IMR-90 (cell line): ENCODE measurements around the gene LARP1. TPM values are rescaled to one million over a fixed set of nuclear protein-coding genes. Genes with fewer than 3 reads are reported as not detected.

Experiments
- ATAC-seq: fragments of 200-7000 bp; cut with Tn5 transposase; 2 replicates; pipeline ENCODE4 v1.9.1; 2020; ENCODE audit warnings: low read depth, mild to moderate bottlenecking, moderate library complexity
- BruUV-seq: library from RNA; stranded (reverse); fragments of 400-500 nt; replicated peaks from 2 replicates; lab custom pipeline; 2021; lab: Mats Ljungman, UMichigan
- CTCF ChIA-PET: fragments of 300-600 bp; formaldehyde crosslinking; extraction: SDS; loops from one replicate; lab custom pipeline; 2021; ENCODE audit warnings: antibody characterized with exemption; lab: Yijun Ruan, JAX
- POLR2A ChIA-PET: fragments of 300-600 bp; sonication (Branson Sonifier 250); formaldehyde crosslinking; loops from one replicate; lab custom pipeline; 2022; ENCODE audit warnings: antibody characterized with exemption; ENCODE audit not compliant: unreplicated experiment; lab: Charles Lee
- DNase-seq: peaks from one replicate; pipeline ENCODE4 v3.0.0; 2013
- H2AFZ ChIP-seq: replicated peaks from 2 replicates; pipeline ENCODE3; 2013; ENCODE audit warnings: low read length, mild to moderate bottlenecking; ENCODE audit not compliant: poor library complexity
- H2AK5ac ChIP-seq: 2 replicates; pipeline ENCODE4 v1.6.1; 2013; ENCODE audit warnings: low read depth, low read length, inconsistent platforms
- H2AK9ac ChIP-seq: replicated peaks from 2 replicates; pipeline ENCODE3; 2013; ENCODE audit warnings: mild to moderate bottlenecking, low read depth, low read length, moderate library complexity; ENCODE audit not compliant: poor library complexity
- H2BK120ac ChIP-seq: 2 replicates; pipeline ENCODE4 v1.6.1; 2013; ENCODE audit warnings: low read depth, low read length, inconsistent platforms
- H2BK15ac ChIP-seq: 3 replicates; pipeline ENCODE4 v1.6.1; 2013; ENCODE audit warnings: low read depth, low read length, inconsistent platforms
- H2BK20ac ChIP-seq: 2 replicates; pipeline ENCODE4 v1.6.1; 2013; ENCODE audit warnings: low read depth, mild to moderate bottlenecking, inconsistent platforms, low read length, moderate library complexity
- H2BK5ac ChIP-seq: 2 replicates; pipeline ENCODE4 v1.6.1; 2013; ENCODE audit warnings: mild to moderate bottlenecking, low read depth, low read length, inconsistent platforms; ENCODE audit not compliant: poor library complexity, severe bottlenecking
- H3K14ac ChIP-seq: replicated peaks from 2 replicates; pipeline ENCODE4 v1.6.1; 2013; ENCODE audit warnings: low read depth, low read length, inconsistent platforms
- H3K18ac ChIP-seq: 2 replicates; pipeline ENCODE4 v1.6.1; 2013; ENCODE audit warnings: low read depth, low read length, control low read depth
- H3K23ac ChIP-seq: 2 replicates; pipeline ENCODE4 v1.6.1; 2013; ENCODE audit warnings: low read depth, low read length, inconsistent platforms
- H3K27ac ChIP-seq: 2 replicates; pipeline ENCODE4 v1.5.1; 2013; ENCODE audit warnings: mild to moderate bottlenecking, control low read depth, low read length; ENCODE audit not compliant: insufficient read depth
- H3K27me3 ChIP-seq: 2 replicates; pipeline ENCODE4 v1.6.1; 2013; ENCODE audit warnings: low read length; ENCODE audit not compliant: control insufficient read depth, insufficient read depth
- H3K36me3 ChIP-seq: 2 replicates; pipeline ENCODE4 v1.6.1; 2013; ENCODE audit warnings: low read length, mixed read lengths; ENCODE audit not compliant: control insufficient read depth, insufficient read depth
- H3K4ac ChIP-seq: 2 replicates; pipeline ENCODE4 v1.6.1; 2013; ENCODE audit warnings: low read depth, low read length, inconsistent platforms
- H3K4me1 ChIP-seq: 2 replicates; pipeline ENCODE4 v1.6.1; 2013; ENCODE audit warnings: low read length, mixed read lengths; ENCODE audit not compliant: control insufficient read depth, insufficient read depth
- H3K4me2 ChIP-seq: 2 replicates; pipeline ENCODE4 v1.6.1; 2013; ENCODE audit warnings: low read depth, mild to moderate bottlenecking, control low read depth, low read length, moderate library complexity
- H3K4me3 ChIP-seq: 2 replicates; pipeline ENCODE4 v1.5.1; 2013; ENCODE audit warnings: low read depth, mild to moderate bottlenecking, control low read depth, low read length, moderate library complexity; ENCODE audit not compliant: insufficient read depth
- H3K56ac ChIP-seq: 2 replicates; pipeline ENCODE4 v1.6.1; 2013; ENCODE audit warnings: low read length, inconsistent platforms; ENCODE audit not compliant: insufficient read depth; ENCODE audit errors: extremely low read depth
- H3K79me1 ChIP-seq, 2 experiments: 2 replicates each; pipeline ENCODE4 v1.6.1; 2013; ENCODE audit warnings: low read length in 2 of 2, inconsistent platforms in 1 of 2, low read depth in 1 of 2
- H3K9ac ChIP-seq: 2 replicates; pipeline ENCODE4 v1.6.1; 2013; ENCODE audit warnings: low read depth, low read length, control low read depth
- H3K9me1 ChIP-seq: 2 replicates; pipeline ENCODE4 v1.6.1; 2013; ENCODE audit warnings: low read length, inconsistent platforms; ENCODE audit not compliant: insufficient read depth
- H3K9me3 ChIP-seq: 2 replicates; pipeline ENCODE4 v1.6.1; 2013; ENCODE audit warnings: low read length; ENCODE audit not compliant: control insufficient read depth, insufficient read depth
- H4K20me1 ChIP-seq: 2 replicates; pipeline ENCODE4 v1.6.1; 2013; ENCODE audit warnings: low read length, inconsistent platforms; ENCODE audit not compliant: insufficient read depth
- H4K5ac ChIP-seq: 2 replicates; pipeline ENCODE4 v1.6.1; 2013; ENCODE audit warnings: mild to moderate bottlenecking, low read depth, low read length, control low read depth
- H4K8ac ChIP-seq, 2 experiments: 2 replicates each; pipeline ENCODE4 v1.6.1; 2013; ENCODE audit warnings: low read depth in 2 of 2, low read length in 2 of 2, control low read depth in 1 of 2, inconsistent platforms in 1 of 2
- H4K91ac ChIP-seq: 2 replicates; pipeline ENCODE4 v1.6.1; 2013; ENCODE audit warnings: low read depth, low read length, inconsistent platforms; ENCODE audit not compliant: insufficient read depth
- BHLHE40 ChIP-seq: fragments of 150-350 bp; IDR thresholded peaks from 2 replicates; pipeline ENCODE4 v1.6.1; 2016; ENCODE audit warnings: mild to moderate bottlenecking, low read depth, low read length
- CEBPB ChIP-seq: IDR thresholded peaks from 2 replicates; pipeline ENCODE4 v1.6.1; 2012; ENCODE audit warnings: low read depth, low read length, improper control_type of control experiment
- CHD1 ChIP-seq: IDR thresholded peaks from 2 replicates; pipeline ENCODE4 v1.6.1; 2012; ENCODE audit warnings: low read depth, low read length, improper control_type of control experiment
- FOS ChIP-seq: fragments of 150-350 bp; IDR thresholded peaks from 2 replicates; pipeline ENCODE4 v1.6.1; 2016; ENCODE audit warnings: low read depth, low read length
- MAFK ChIP-seq: IDR thresholded peaks from 2 replicates; pipeline ENCODE4 v1.6.1; 2012; ENCODE audit warnings: low read depth, low read length, improper control_type of control experiment
- MAZ ChIP-seq: IDR thresholded peaks from 2 replicates; pipeline ENCODE4 v1.6.1; 2012; ENCODE audit warnings: low read depth, mild to moderate bottlenecking, low read length, improper control_type of control experiment, moderate library complexity, borderline replicate concordance
- MXI1 ChIP-seq: IDR thresholded peaks from 2 replicates; pipeline ENCODE4 v1.6.1; 2012; ENCODE audit warnings: low read depth, mild to moderate bottlenecking, low read length, moderate library complexity, borderline replicate concordance
- NFE2L2 ChIP-seq: fragments of 150-350 bp; IDR thresholded peaks from 2 replicates; pipeline ENCODE4 v1.6.1; 2016; ENCODE audit warnings: low read depth, mild to moderate bottlenecking, low read length
- POLR2A ChIP-seq: IDR thresholded peaks from 2 replicates; pipeline ENCODE4 v1.6.1; 2012; ENCODE audit warnings: mild to moderate bottlenecking, low read depth, low read length
- RAD21 ChIP-seq: IDR thresholded peaks from 2 replicates; pipeline ENCODE4 v1.6.1; 2012; ENCODE audit warnings: low read length, improper control_type of control experiment
- RCOR1 ChIP-seq: IDR thresholded peaks from 2 replicates; pipeline ENCODE4 v1.6.1; 2012; ENCODE audit warnings: mild to moderate bottlenecking, low read length, improper control_type of control experiment; ENCODE audit not compliant: insufficient replicate concordance
- RFX5 ChIP-seq: IDR thresholded peaks from 2 replicates; pipeline ENCODE4 v1.8.0; 2012; ENCODE audit warnings: low read depth, mild to moderate bottlenecking, low read length, moderate library complexity
- SMC3 ChIP-seq: fragments of 150-350 bp; IDR thresholded peaks from 2 replicates; pipeline ENCODE4 v1.6.1; 2016; ENCODE audit warnings: low read depth, mild to moderate bottlenecking, antibody characterized with exemption, low read length, moderate library complexity
- WGBS, 2 experiments: methylation state at CpG; one replicate each; pipeline versions ENCODE4 v1.1.5 to v1.1.7; 2013; ENCODE audit warnings: missing lambda C conversion rate in 2 of 2; ENCODE audit not compliant: insufficient read length in 1 of 2; ENCODE audit errors: extremely low coverage in 2 of 2; 5-methylcytosine and 5-hydroxymethylcytosine counted together
- dilution Hi-C: fragments of 300-500 bp; cut with HindIII; formaldehyde crosslinking; loops from one replicate; pipeline ENCODE4 v1.14.3; 2018; ENCODE audit warnings: low sequenced_read_pairs; ENCODE audit not compliant: unreplicated experiment
- in situ Hi-C: fragments of 300-500 bp; cut with MboI; formaldehyde crosslinking; loops from 3 replicates; pipeline ENCODE4 v1.14.3; 2019; ENCODE audit warnings: low sequenced_read_pairs, inconsistent platforms, mixed read lengths
- intact Hi-C: fragments of 100-400 bp; cut with micrococcal nuclease; formaldehyde crosslinking; loops from 2 replicates; pipeline ENCODE4 v1.10.0; 2022
- polyA plus RNA-seq, 3 experiments: library from polyadenylated mRNA; depleted of rRNA; stranded (reverse); fragments of >200 nt; gene quantifications; 2 replicates each; pipeline ENCODE4 v1.2.3, GENCODE V29; 2012; ENCODE audit warnings: low replicate concordance in 1 of 3
- total RNA-seq: library from RNA; depleted of rRNA; stranded (reverse); fragments of >200 nt; gene quantifications from 2 replicates; pipeline ENCODE4 v1.2.3, GENCODE V29; 2012
- TF ChIP-seq, protein P1 (sequence below): fragments of 150-350 bp; IDR thresholded peaks from 2 replicates; pipeline ENCODE4 v1.6.1; 2017; ENCODE audit warnings: mild to moderate bottlenecking, antibody characterized with exemption, low read length, low read depth
- TF ChIP-seq, protein P2 (sequence below): fragments of 150-350 bp; IDR thresholded peaks from 2 replicates; pipeline ENCODE4 v1.6.1; 2016; ENCODE audit warnings: low read depth, mild to moderate bottlenecking, low read length, moderate library complexity, borderline replicate concordance
- TF ChIP-seq, protein P3 (sequence below): conservative IDR thresholded peaks from 2 replicates; pipeline ENCODE4 v1.5.1; 2012; ENCODE audit warnings: mild to moderate bottlenecking, low read depth, low read length, improper control_type of control experiment

The LARP1 gene
- total and polyA plus RNA-seq, 2 of the 4 experiments (the other 2 are of a cell fraction) = 47.3 to 77.4 TPM

DNA sequence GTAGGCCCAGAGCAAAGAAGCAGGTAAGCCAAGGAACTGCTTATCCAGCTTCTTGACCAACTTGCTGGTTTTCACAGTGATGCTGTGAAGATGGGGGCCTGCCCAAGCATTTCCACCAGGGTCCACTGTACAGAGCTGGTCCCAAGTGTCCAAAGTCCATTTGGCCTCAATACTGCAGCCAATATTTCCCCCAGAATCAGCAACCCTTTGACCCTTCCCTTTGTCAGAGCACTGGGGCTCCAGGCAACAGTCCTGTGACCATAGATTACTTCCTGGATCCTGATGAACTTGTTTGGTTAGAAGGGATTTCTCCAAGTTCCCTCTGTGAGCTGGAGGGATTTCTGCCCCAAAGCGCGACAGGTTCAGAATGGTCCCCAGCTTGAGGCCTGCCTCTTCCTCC is 68.9 kb downstream of the LARP1 start:
- CTCF ChIA-PET = no interaction called here
- in situ Hi-C loops = loop anchor here (25.0 kb wide), 1 partner anchor 362 kb away; no protein-coding TSS in a partner anchor
- H4K20me1 ChIP-seq = no peaks in the 10 kb centered on the region

More for the DNA sequence above, 68.9 kb downstream of the LARP1 start:
- intact Hi-C loops = no loop called here
- H3K9ac ChIP-seq = no peak overlapping the region
- H2BK20ac ChIP-seq = no peak overlapping the region
- DNase-seq (no peak), ATAC-seq (no peak)
- no peak overlapping the region for H2AK5ac ChIP-seq
- H3K27ac ChIP-seq = no peak overlapping the region
- no peak overlapping the region for H2AFZ ChIP-seq
- no CpG with 5 or more reads among the region's 2 CpGs for WGBS, 2 experiments
- no peaks in the 10 kb centered on the region for H3K9me3 ChIP-seq
- H2AK9ac ChIP-seq = no peak overlapping the region
- TF ChIP-seq, protein P1, sequence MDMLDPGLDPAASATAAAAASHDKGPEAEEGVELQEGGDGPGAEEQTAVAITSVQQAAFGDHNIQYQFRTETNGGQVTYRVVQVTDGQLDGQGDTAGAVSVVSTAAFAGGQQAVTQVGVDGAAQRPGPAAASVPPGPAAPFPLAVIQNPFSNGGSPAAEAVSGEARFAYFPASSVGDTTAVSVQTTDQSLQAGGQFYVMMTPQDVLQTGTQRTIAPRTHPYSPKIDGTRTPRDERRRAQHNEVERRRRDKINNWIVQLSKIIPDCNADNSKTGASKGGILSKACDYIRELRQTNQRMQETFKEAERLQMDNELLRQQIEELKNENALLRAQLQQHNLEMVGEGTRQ = no peak
- TF ChIP-seq RFX5 = no peak
- no peak for TF ChIP-seq RAD21
- TF ChIP-seq POLR2A = no peak
- no peak for TF ChIP-seq FOS
- no peak for TF ChIP-seq BHLHE40
- no peak for TF ChIP-seq CEBPB
- TF ChIP-seq SMC3 = no peak
- no peak for TF ChIP-seq MAZ
- TF ChIP-seq, protein P2, sequence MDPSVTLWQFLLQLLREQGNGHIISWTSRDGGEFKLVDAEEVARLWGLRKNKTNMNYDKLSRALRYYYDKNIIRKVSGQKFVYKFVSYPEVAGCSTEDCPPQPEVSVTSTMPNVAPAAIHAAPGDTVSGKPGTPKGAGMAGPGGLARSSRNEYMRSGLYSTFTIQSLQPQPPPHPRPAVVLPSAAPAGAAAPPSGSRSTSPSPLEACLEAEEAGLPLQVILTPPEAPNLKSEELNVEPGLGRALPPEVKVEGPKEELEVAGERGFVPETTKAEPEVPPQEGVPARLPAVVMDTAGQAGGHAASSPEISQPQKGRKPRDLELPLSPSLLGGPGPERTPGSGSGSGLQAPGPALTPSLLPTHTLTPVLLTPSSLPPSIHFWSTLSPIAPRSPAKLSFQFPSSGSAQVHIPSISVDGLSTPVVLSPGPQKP = no peak
- no peak for TF ChIP-seq CHD1
- no peak for TF ChIP-seq NFE2L2
- no peak for TF ChIP-seq RCOR1
- TF ChIP-seq MAFK = no peak
- no peak for TF ChIP-seq MXI1
- TF ChIP-seq, protein P3, sequence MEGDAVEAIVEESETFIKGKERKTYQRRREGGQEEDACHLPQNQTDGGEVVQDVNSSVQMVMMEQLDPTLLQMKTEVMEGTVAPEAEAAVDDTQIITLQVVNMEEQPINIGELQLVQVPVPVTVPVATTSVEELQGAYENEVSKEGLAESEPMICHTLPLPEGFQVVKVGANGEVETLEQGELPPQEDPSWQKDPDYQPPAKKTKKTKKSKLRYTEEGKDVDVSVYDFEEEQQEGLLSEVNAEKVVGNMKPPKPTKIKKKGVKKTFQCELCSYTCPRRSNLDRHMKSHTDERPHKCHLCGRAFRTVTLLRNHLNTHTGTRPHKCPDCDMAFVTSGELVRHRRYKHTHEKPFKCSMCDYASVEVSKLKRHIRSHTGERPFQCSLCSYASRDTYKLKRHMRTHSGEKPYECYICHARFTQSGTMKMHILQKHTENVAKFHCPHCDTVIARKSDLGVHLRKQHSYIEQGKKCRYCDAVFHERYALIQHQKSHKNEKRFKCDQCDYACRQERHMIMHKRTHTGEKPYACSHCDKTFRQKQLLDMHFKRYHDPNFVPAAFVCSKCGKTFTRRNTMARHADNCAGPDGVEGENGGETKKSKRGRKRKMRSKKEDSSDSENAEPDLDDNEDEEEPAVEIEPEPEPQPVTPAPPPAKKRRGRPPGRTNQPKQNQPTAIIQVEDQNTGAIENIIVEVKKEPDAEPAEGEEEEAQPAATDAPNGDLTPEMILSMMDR = no peak
- no TSS peak for BruUV-seq
- no peak overlapping the region for H4K8ac ChIP-seq
- no peaks in the 10 kb centered on the region for H3K27me3 ChIP-seq
- no peak overlapping the region for H4K91ac ChIP-seq
- H3K4me2 ChIP-seq = no peak overlapping the region
- H3K18ac ChIP-seq = no peak overlapping the region
- H2BK15ac ChIP-seq = no peak overlapping the region
- no peak overlapping the region for H2BK5ac ChIP-seq
- peaks cover 0 to 18% of the 10 kb centered on the region in 2 experiments; a peak in 3 of 4 replicates for H3K79me1 ChIP-seq
- H3K14ac ChIP-seq = no peak overlapping the region
- no peak overlapping the region for H3K23ac ChIP-seq
- H4K5ac ChIP-seq = no peak overlapping the region
- no peak overlapping the region for H3K4me3 ChIP-seq
- no peak overlapping the region for H3K56ac ChIP-seq
- H3K4me1 ChIP-seq = no peaks in the 10 kb centered on the region
- H3K4ac ChIP-seq = no peak overlapping the region
- no peak overlapping the region for H2BK120ac ChIP-seq
- peaks cover 51% of the 10 kb centered on the region for H3K36me3 ChIP-seq
- POLR2A ChIA-PET = no interaction called here
- H3K9me1 ChIP-seq = peaks cover 15% of the 10 kb centered on the region; the same call in 1 of the 2 replicates
- dilution Hi-C loops = no loop called here
